HG03045 (cell line): ENCODE data around the gene LPIN2.
"Not testable (repeated sequence)": the region's sequence is repeated elsewhere in the genome, so short reads cannot be mapped to it uniquely, and the experiment has no call there.

Experiments used
- ATAC-seq: cut with Tn5 transposase; IDR thresholded peaks from one replicate; pipeline ENCODE4 v1.9.1; 2021; ENCODE audit warnings: mild to moderate bottlenecking, moderate library complexity; ENCODE audit not compliant: unreplicated experiment

Gene LPIN2

GRCh38 chr18:3046216-3046808 lies 33.4 kb upstream of the LPIN2 start:
- no peak for ATAC-seq

GRCh38 chr18:3044931-3045698 lies 32.2 kb upstream of the LPIN2 start:
- ATAC-seq = no peak

- no peak for ATAC-seq
Measured at GRCh38 chr18:3042379-3042778, 29.4 kb upstream of the LPIN2 start.

- ATAC-seq = no peak
Measured at GRCh38 chr18:3041843-3042242, 28.9 kb upstream of the LPIN2 start.

GRCh38 chr18:3040881-3041280 lies 27.9 kb upstream of the LPIN2 start:
- no peak for ATAC-seq

GRCh38 chr18:3040173-3040572 lies 27.2 kb upstream of the LPIN2 start:
- no peak for ATAC-seq

GRCh38 chr18:3037423-3037915 lies 24.5 kb upstream of the LPIN2 start:
- ATAC-seq = peak; percentile 85

GRCh38 chr18:3036108-3036507 lies 23.2 kb upstream of the LPIN2 start:
- no peak for ATAC-seq

- no peak for ATAC-seq
Measured at GRCh38 chr18:3035635-3036034, 22.7 kb upstream of the LPIN2 start.

- no peak for ATAC-seq
Measured at GRCh38 chr18:3032721-3033120, 19.8 kb upstream of the LPIN2 start.

- no peak for ATAC-seq
Measured at GRCh38 chr18:3029215-3029952, 16.4 kb upstream of the LPIN2 start.

- not testable (repeated sequence) for ATAC-seq
Measured at GRCh38 chr18:3028115-3028514, 15.2 kb upstream of the LPIN2 start.

- ATAC-seq = no peak
Measured at GRCh38 chr18:3027370-3027891, 14.5 kb upstream of the LPIN2 start.

- no peak for ATAC-seq
Measured at GRCh38 chr18:3025544-3025943, 12.6 kb upstream of the LPIN2 start.

- ATAC-seq = not testable (repeated sequence)
Measured at GRCh38 chr18:3023603-3024002, 10.7 kb upstream of the LPIN2 start.

- ATAC-seq = no peak
Measured at GRCh38 chr18:3016585-3017297, 3.8 kb upstream of the LPIN2 start.

- ATAC-seq = no peak
Measured at GRCh38 chr18:3015851-3016250, 2.9 kb upstream of the LPIN2 start.

GRCh38 chr18:3015204-3015592 lies 2.3 kb upstream of the LPIN2 start:
- ATAC-seq = no peak

GRCh38 chr18:3014503-3015203 lies 1.7 kb upstream of the LPIN2 start:
- ATAC-seq = no peak
